ENCODE results near the gene CILP.
"Not testable (repeated sequence)": the region's sequence is repeated elsewhere in the genome, so short reads cannot be mapped to it uniquely, and the experiment has no call there.

CILP gene

GRCh38 chr15:65210770-65211481, at the start of gene CILP:
TSS of gene CILP (minus strand) at chr15:65211473. CDS start at chr15:65209755, 1,718 bp downstream.
- DNase-seq (ENCODE audit: low spot score), result no peak

GRCh38 chr15:65260968-65261367, 49.7 kb upstream of the CILP start:
- no peak for DNase-seq (ENCODE audit: low spot score)

- DNase-seq (ENCODE audit: low spot score), result no peak
These were observed 48.1 kb upstream of the CILP start for GRCh38 chr15:65259367-65259797.

- DNase-seq (ENCODE audit: low spot score), result no peak
These were observed 47.3 kb upstream of the CILP start for GRCh38 chr15:65258375-65259262.

- DNase-seq (ENCODE audit: low spot score), result no peak
These were observed 44.3 kb upstream of the CILP start for GRCh38 chr15:65255486-65256140.

- no peak for DNase-seq (ENCODE audit: low spot score)
These were observed 43.5 kb upstream of the CILP start for GRCh38 chr15:65254758-65255157.

GRCh38 chr15:65254356-65254755, 43.1 kb upstream of the CILP start:
- no peak for DNase-seq (ENCODE audit: low spot score)

GRCh38 chr15:65249641-65250040, 38.4 kb upstream of the CILP start:
- no peak for DNase-seq (ENCODE audit: low spot score)

GRCh38 chr15:65248511-65249255, 37.4 kb upstream of the CILP start:
- DNase-seq (ENCODE audit: low spot score), result no peak

- DNase-seq (ENCODE audit: low spot score), result no peak
These were observed 35.7 kb upstream of the CILP start for GRCh38 chr15:65246939-65247338.

- no peak for DNase-seq (ENCODE audit: low spot score)
These were observed 34.9 kb upstream of the CILP start for GRCh38 chr15:65246026-65246714.

GRCh38 chr15:65245096-65245856, 34.0 kb upstream of the CILP start:
- DNase-seq (ENCODE audit: low spot score), result no peak

GRCh38 chr15:65244638-65245037, 33.4 kb upstream of the CILP start:
- DNase-seq (ENCODE audit: low spot score), result no peak

- DNase-seq (ENCODE audit: low spot score), result not testable (repeated sequence)
These were observed 25.2 kb upstream of the CILP start for GRCh38 chr15:65236443-65236842.

GRCh38 chr15:65233696-65234095, 22.4 kb upstream of the CILP start:
- no peak for DNase-seq (ENCODE audit: low spot score)

GRCh38 chr15:65232520-65232919, 21.2 kb upstream of the CILP start:
- DNase-seq (ENCODE audit: low spot score), result no peak

GRCh38 chr15:65231306-65231705, 20.0 kb upstream of the CILP start:
- DNase-seq (ENCODE audit: low spot score), result no peak

GRCh38 chr15:65226901-65227300, 15.6 kb upstream of the CILP start:
- not testable (repeated sequence) for DNase-seq (ENCODE audit: low spot score)

GRCh38 chr15:65226221-65226620, 14.9 kb upstream of the CILP start:
- DNase-seq (ENCODE audit: low spot score), result no peak

GRCh38 chr15:65223996-65224395, 12.7 kb upstream of the CILP start:
- no peak for DNase-seq (ENCODE audit: low spot score)

GRCh38 chr15:65222891-65223290, 11.6 kb upstream of the CILP start:
- DNase-seq (ENCODE audit: low spot score), result no peak

Data from pons (tissue), 1 donor.